Occipital lobe (tissue), 2 donors: Measurements from ENCODE around the gene NR4A1. TPM values are rescaled to one million over a fixed set of nuclear protein-coding genes. Genes with fewer than 3 reads are reported as not detected.

Source experiments
- DNase-seq: peaks from one replicate; lab custom pipeline; 2025; lab: John Stamatoyannopoulos, UW
- total RNA-seq: library from RNA; depleted of rRNA; stranded (reverse); fragments of >200 nt; gene quantifications from one replicate; pipeline ENCODE4 v1.2.3, GENCODE V29; 2014

The NR4A1 gene
- total RNA-seq, 1 donor from 2014 or later: 5.8 TPM

DNA sequence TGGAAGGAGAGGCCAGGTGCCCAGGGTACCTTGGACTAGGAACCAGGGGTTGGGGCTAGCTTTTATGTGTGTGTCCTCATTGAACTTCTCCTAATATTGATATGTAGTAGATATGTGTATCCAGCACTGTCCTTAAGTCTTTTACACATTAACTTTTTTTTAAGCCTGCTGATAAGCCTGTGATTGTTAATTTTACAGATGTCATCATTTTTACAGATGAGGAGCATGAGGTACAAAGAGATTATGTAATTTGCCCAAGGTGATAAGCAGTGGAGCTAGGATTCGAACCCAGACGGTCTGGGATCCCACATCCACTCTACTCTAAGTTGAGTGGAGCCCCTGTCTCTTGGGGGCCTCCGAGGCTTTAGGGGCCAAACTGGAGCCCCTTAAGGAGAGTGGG, 10.2 kb upstream of the NR4A1 start:
- DNase-seq: no peak

DNA sequence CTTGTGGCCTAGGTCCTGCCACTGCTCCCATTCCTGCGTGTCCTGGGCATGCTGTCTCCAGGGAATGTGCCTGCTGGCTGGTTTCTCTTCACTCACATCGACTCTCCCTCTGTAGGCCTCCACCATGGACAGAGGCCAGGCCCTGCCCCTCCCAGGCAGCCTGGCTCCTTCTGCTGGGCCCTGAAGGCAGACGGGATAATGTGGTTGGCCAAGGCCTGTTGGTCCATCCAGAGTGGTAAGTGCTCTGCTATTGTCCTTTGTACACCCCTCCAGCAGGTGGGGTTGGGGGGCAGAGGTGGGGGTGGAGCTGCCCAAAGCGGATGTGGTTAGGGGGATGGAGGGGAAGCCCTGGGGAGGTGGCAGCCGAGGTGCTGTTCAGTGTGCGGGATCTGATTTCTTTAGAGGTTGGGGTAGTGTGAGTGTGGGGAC, 9.5 kb upstream of the NR4A1 start:
- DNase-seq: no peak

DNA sequence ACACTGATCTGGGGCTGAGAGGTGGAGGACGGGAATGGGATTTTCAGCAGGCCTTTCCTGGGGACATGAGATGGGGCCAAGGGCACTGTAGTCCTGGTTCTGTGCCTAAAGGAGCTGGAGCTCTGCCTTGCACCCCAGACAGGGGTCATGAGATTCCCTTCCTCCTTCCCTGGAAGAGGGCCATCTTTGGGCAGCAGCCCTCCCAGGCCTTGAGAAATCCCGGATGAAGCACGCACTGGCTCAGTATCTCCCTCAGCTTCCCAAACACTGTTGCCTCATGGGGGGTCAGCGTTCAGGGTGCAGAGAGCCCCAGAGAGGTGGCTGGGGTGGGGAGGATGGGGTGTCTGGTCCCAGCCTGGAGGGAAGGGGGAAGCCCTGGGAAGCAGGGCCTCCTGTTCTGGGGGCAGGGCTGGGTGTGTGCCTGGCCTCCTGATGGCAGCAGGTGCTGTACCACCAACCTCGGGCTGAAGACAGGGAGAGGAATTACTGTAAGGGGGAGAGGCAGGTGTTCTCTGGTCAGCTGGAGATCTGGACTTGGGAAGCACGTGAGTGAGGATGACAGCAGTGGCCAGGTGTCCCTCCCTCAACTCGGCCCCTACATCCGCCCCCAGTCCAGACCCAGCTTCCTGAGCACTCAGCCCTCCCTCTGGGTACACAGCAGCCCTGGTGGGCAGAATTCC, 8.4 kb upstream of the NR4A1 start:
- no peak for DNase-seq

DNA sequence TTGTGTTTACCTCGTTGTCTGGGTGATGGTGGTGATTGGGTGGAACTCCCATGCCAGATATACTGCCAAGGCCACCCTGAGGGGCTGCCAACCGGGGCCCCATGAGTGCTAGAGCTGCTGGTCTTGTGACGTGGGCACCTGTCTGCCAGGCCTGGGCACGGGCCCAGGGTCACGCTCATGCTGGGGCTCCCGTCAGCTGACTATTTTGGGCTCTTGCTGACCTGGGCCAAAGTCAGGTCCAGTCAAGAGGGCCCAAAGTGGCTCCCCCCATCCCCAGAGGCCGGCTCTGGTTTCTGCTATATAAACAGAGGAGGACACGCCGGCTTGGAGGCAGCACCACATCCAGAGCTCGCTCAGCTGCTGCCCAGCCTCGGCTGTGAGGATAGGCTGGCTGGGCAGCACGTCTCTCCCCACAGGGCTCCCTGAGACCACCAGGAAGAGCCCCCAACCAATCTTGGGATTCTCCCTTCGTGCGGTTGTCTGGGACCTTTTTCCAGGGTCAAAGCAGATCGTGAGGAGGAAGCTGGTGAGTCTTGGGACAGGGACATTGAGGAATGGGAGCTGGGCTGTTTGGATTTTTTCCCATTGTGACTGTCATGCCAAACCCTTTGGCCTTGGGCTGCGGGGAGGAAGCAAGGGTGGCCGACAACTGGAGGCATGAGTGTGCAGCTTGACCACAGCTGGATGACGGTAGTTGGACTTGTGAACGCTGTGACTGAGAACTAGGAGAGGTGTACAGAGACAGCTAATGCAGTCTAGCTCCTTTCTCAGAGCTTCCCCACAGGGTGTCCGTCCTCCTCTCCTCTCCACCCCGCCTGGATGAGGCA, 7.6 kb upstream of the NR4A1 start:
- no peak for DNase-seq

DNA sequence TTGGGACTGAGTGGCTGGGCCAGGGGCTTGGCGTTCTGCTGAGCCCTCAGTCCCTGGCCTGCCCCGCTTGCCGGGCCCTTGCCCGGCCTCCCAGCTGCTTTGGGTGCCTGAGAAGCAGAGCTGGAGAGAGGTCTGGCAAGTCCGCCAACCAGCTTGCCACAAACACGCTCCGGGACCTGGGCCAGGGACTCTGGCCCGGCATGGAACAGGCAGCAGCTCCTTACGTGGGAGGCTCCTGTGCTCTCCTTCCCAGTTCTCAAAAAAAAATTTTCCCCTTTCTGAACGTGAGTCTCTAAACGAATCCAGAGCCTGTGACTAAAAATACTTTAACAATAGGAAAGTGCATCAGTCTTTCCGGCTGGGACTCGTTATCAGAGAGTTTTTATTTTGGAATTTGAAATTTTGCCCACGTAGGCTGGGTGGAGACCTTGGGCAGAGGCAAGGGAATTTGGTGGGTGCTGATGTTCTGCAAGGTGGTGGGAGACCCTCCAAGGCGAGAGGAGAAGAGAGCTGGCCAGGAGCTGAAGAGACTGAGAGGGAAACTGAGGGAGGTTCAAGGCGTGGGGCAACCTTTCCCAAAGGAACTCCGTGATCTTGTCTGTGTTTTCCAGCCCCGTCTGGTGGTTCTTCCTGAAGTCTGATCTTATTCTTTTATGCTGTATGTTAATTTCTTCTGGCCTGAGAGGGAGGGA, 6.8 kb upstream of the NR4A1 start:
- peak; percentile 57 for DNase-seq

DNA sequence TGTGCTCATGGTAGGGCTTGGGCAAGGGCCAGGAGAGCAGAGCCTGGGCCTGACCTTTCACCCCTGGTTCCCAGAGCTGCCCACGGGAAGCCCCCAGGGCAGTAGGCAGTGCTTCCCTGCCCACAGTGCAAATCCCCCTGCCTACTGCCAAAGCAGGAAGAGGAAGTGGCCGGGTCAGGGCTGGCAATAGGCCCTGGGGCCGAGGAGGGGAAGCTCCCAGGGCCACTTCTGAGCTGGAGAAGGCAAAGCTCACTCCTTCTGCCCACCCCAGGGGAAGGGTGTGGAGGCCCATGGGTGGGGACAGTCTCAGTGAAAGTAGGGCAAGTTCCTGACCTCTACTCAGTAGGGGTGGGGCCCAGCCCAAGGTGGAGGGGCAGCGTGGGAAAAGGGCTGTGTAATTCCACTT, 5.4 kb upstream of the NR4A1 start:
- DNase-seq: no peak

DNA sequence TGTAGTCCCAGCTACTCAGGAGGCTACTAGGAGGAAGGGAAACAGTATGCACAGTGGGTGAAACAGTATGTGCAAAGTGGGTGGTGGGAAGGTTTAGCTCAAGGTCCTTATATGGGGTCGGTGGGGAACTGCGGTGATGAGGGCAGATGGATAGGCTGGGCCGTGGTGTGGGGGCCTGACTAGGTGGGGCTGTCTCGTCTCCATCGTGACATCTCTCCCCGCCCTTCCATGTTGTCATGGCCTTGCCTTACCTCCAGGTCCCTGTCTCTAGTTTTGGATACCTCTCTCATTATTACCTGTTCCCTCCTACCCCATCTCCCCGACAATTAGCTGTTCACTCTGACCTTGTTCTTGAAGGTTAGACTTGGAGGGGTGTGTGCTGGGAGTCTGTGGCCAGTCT, 4.4 kb upstream of the NR4A1 start:
- DNase-seq: no peak

DNA sequence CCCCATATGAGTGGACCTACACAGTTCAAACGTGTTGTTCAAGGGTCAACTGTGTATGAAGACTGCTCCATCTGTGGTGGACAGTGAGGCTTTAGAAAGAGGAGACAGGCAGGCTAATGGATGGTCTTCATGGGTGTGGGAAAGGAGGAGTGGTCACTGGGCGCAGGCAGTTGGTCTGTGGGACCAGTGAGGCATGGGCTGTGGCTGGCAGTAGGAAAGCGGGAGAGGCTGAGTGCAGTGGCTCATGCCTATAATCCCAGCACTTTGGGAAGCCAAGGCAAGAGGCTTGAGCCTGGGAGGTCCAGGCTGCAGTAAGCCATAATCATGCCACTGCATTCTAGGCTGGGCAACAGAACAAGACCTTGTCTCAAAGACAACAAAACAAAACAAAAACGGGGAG, 2.0 kb upstream of the NR4A1 start:
- no peak for DNase-seq

DNA sequence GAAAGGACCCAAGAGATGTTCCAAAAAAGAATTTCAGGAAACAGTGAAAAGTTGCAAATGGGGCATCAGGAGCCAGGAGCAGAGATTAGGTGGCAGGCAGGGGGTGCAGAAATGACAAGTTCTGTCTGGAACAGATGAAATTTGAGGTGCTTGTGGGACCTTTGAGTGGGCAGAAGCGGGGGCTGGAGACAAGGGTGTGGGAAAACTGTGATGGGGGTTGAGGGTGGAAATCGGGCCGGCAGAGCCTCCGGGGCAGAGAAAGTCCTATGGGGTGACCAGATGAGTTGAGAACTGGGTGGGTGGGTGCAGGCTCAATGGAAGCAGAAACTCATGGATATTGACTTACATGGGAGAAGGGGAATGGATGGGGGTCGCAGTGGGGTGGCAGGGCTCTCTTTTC, 1.6 kb upstream of the NR4A1 start:
- no peak for DNase-seq

DNA sequence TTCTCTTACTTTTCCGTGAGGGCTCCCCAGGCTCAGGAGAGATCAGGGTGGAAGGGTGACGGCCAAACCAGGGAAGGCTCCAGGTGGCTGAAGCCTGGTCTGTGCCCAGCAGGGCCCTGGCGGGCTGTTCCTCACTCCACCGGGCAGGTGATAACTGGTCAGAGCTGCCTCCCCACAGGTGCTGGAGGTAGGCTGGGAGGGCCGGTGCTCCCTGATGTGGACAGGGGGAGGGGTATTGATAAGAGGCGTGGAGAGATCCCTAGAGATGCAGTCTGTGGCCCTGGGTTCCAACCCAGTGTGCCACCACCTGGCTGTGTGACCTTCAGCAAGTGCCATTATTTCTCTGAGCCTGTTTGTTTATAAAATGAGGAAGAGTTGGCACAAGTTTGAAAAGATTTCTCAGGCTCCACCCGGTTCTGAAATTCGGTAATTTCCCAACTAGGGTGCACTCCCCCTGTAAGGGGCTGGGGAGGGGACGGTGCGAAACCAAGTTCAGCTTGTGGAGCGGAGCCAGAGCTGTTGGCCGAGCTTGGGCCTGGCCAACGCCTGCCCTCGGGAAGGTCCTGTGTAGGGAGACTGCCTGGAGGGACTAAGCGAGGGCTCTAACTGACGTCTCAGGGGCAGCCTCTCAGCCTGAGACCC, 1.0 kb upstream of the NR4A1 start:
- DNase-seq: no peak

DNA sequence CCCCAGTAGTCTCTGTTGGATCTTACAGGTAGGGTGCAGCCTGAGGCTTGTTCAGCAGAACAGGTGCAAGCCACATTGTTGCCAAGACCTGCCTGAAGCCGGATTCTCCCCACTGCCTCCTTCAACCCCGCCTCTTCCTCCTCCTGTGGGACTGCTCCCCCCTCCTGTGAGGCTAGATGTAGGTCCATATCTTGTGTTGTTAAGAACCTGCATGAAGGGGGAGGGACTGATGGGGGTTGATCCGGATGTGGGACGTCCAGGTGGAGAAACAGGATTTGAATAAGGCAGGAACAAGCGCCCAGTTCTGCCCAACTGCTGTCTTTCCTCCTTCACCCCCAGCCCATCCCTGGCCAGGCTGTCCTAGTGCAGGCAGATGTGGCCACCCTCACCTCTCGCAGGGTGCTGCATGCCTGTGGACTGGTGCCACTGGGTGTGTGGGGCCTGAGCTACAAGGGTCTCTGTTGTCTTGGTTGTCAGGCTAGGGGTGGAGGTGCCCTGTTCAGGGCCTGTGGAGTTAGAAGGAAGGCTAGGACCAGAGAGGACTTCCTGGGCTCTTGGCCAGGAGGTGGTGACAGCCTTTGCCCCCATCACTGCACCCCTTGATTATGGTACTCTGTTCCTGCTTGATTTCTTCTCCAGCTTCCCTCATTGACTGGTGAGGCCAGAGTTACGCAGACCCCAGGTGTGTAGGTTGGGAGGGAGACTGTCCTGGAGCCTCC, 1.4 kb downstream of the NR4A1 start:
- DNase-seq: no peak

DNA sequence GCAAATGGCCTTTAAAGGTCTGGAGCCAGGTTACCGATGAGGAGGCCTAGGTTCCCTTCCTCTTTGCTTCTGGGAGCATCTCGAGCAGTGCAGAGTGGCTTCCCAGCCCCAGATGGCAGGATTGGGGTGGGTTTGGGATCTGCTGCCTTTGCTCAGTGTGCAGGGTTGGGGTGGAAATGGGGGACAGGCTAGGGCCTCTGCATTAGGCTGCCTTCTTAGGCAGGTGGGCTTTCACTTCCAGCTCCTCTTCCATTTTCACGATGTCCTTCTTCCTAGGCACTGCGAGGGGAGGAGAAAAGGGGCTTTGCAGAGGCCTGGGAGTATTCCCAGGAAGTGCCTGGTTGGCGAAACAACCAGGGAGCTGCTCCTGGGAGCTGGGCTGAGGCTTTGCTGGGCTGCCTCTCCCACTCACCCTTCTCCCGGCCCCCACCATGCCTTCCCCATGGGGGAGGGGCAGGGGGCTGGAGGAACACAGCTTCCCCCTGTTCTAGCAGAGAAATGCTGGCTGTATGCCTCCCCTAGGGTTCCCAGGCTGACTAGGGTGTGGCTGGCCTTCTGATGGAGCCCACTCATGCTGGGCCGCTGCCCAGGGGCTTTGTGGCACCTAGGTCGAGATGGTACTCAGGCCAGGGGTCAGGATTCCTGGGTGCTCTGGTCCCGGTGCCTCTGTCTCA, 2.4 kb downstream of the NR4A1 start:
- DNase-seq: no peak

DNA sequence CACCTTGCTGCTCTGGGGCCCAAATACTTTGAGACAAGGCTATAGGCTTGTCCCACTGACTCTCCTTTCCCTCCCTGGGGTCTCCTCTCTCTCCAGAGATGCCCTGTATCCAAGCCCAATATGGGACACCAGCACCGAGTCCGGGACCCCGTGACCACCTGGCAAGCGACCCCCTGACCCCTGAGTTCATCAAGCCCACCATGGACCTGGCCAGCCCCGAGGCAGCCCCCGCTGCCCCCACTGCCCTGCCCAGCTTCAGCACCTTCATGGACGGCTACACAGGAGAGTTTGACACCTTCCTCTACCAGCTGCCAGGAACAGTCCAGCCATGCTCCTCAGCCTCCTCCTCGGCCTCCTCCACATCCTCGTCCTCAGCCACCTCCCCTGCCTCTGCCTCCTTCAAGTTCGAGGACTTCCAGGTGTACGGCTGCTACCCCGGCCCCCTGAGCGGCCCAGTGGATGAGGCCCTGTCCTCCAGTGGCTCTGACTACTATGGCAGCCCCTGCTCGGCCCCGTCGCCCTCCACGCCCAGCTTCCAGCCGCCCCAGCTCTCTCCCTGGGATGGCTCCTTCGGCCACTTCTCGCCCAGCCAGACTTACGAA, 3.1 kb downstream of the NR4A1 start:
- DNase-seq: no peak

DNA sequence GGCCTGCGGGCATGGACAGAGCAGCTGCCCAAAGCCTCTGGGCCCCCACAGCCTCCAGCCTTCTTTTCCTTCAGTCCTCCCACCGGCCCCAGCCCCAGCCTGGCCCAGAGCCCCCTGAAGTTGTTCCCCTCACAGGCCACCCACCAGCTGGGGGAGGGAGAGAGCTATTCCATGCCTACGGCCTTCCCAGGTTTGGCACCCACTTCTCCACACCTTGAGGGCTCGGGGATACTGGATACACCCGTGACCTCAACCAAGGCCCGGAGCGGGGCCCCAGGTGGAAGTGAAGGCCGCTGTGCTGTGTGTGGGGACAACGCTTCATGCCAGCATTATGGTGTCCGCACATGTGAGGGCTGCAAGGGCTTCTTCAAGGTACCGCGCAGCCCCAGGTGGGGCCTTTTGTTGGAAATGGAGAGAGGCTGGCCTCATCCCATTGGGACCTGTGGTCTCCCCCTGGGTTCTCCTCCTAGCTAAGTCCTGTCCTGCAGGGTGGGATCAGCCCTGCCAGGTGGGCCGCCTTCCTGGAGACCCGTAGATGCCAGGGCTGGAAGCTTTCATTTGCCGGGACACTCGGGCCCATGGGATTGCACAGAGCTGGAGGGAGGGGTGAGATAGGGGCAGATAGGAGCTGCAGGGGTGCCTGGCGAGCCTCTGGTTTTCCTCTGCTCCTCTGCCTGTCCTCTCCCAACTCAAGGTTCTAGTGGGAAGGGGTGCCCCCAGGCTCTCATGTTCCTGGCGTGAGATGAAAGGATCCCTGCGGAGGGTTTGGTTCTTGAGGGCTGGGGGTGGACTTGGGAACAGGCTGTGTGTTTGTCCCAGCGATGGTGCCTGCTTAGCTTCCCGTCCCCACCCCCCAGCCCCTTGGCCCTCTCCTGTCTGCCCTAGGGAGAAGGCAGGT, 3.8 kb downstream of the NR4A1 start:
- no peak for DNase-seq

DNA sequence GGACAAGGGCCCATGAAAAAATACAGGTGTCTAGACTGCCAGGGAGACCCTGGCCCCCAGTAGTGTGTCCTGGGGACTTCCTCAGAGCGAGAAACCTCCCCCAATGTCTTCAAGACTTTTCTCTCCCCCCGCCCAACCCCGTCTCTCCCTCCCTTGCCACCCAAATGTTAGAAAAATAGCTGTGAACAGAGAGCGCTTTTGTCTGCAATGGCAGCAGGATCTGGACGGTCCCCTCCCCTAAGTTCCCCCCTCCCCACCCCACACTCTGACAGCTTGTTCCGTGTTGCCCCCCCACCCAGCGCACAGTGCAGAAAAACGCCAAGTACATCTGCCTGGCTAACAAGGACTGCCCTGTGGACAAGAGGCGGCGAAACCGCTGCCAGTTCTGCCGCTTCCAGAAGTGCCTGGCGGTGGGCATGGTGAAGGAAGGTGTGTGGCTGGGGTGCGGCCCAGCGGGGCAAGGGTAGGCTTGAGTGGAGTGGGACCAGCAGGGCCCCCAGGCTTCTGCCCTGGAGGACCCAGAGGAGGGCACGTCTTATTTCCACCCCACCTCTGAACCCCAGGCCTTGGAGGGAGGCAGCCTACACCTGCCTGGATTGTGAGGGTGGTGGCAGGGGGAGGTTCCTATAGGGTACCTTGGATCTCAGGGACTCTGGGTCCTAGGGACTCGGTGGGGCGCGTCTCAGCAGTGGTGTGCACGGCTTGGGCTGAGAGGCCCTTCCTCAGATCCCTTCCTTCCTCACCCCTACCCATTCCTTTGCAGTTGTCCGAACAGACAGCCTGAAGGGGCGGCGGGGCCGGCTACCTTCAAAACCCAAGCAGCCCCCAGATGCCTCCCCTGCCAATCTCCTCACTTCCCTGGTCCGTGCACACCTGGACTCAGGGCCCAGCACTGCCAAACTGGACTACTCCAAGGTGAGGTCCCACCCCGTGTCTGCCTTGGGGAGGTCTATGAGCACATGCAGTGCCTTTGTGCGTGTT, 4.8 kb downstream of the NR4A1 start:
- peak; percentile 51 for DNase-seq

DNA sequence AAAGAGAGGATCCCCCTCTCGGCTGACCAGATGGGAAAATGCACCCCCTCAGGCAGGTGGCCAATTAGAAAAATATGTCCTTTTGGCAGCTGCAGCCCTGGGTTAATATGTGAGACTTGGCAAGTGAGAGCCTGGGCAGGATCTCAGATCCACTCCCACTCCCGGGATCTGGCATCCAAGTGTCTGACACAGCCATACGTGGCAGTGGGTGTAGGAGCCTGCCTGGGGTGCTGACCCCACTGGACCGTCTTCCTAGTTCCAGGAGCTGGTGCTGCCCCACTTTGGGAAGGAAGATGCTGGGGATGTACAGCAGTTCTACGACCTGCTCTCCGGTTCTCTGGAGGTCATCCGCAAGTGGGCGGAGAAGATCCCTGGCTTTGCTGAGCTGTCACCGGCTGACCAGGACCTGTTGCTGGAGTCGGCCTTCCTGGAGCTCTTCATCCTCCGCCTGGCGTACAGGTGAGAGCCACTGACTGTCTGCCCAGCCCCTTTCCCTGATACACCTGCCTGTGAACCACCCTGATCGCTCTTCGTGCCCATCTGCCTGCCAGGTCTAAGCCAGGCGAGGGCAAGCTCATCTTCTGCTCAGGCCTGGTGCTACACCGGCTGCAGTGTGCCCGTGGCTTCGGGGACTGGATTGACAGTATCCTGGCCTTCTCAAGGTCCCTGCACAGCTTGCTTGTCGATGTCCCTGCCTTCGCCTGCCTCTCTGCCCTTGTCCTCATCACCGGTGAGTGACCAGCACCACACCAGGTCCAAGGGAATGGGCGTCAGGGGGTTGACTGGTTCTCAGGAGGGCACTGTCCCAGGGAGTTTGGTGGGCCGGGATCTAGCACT, 5.8 kb downstream of the NR4A1 start:
- no peak for DNase-seq
